Measurements from ENCODE around the gene ZNF799. TPM values are rescaled to one million over a fixed set of nuclear protein-coding genes. Genes with fewer than 3 reads are reported as not detected.

The ZNF799 gene
- total and polyA plus RNA-seq, 2 experiments from 2014 or later = 3.7 to 5.3 TPM

DNA sequence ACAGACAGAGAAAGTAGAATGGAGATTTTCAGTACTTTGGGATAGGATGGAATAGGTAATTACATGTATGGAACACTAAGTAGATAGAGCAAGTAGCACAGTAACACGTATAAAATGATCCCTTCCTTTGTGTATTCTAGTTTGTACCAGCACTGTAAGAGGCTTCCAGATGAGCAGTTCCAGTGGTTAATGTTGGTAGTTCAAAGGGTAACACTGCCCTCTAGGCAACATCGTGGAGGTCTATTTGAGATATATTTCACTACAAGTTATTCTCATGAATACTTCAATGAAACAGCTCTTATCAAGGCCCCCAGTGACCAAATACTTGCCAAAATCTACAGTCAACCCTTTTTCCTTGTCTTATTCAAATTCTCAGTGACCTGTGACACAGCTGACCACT lies 54.2 kb downstream of the ZNF799 start:
- H3K27ac ChIP-seq (ENCODE audit: low read depth) = no peak overlapping the region
- TF ChIP-seq CTCF (conservative IDR thresholded peaks at IDR 0.05; ENCODE audit: low read depth in 2 of 2) = peak in 1 of 2 experiments; percentile 33; a peak in 2 of 4 replicates
- TF ChIP-seq JUNB (IDR thresholded peaks at IDR 0.05; ENCODE audit: unreplicated experiment) = no peak
- no peaks in the 10 kb centered on the region for H3K79me2 ChIP-seq (replicated peaks; ENCODE audit: insufficient read depth)
- Mint-ChIP-seq H3K27me3 (ENCODE audit: insufficient read depth, low read depth, poor library complexity) (peaks cover 1% of the 10 kb centered on the region), H3K27ac (no peak overlapping the region), H3K4me3 (no peak overlapping the region), H3K36me3 (ENCODE audit: low read depth) (peaks cover 51% of the 10 kb centered on the region), H3K9me3 (peaks cover 91% of the 10 kb centered on the region), H3K4me1 (no peaks in the 10 kb centered on the region)
- H4K20me1 ChIP-seq (replicated peaks; ENCODE audit: insufficient read depth) = no peaks in the 10 kb centered on the region
- H3K36me3 ChIP-seq (ENCODE audit: insufficient read depth) = peaks cover 30% of the 10 kb centered on the region
- H3F3A ChIP-seq (replicated peaks; ENCODE audit: low read depth) = no peaks in the 10 kb centered on the region
- no peaks in the 10 kb centered on the region for H3K9me2 ChIP-seq (ENCODE audit: insufficient read depth)
- DNase-seq (ENCODE audit: low spot score) (peak; percentile 3), ATAC-seq (no peak)
- no peak overlapping the region for H2AFZ ChIP-seq
- no peak overlapping the region for H3K4me3 ChIP-seq
- H3K27me3 ChIP-seq (ENCODE audit: insufficient read depth) = no peaks in the 10 kb centered on the region
- H3K4me2 ChIP-seq = no peak overlapping the region
- H3K4me1 ChIP-seq (ENCODE audit: insufficient read depth) = no peaks in the 10 kb centered on the region

DNA sequence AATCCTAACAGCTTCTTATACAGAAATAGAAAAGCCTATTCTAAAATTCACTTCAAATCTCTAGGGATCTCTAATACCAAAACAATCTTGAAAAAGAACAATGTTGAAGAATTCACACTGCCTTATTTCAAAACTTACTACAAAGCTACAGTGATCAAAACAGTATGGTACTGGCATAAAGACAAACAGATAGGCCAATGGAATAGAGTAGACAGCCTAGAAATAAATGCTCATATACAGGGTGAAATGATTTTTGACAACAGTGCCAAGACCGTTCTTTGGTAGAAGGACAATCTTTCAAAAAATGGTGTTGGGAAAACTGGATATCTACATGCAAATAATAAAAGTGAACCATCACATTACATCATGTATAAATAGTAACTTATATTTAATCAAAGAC lies 55.9 kb downstream of the ZNF799 start:
- H3K27ac ChIP-seq (ENCODE audit: low read depth) = no peak overlapping the region
- Mint-ChIP-seq H3K4me1 (no peaks in the 10 kb centered on the region), H3K9me3 (peaks cover 91% of the 10 kb centered on the region), H3K4me3 (no peak overlapping the region), H3K36me3 (ENCODE audit: low read depth) (peaks cover 40% of the 10 kb centered on the region), H3K27me3 (ENCODE audit: insufficient read depth, low read depth, poor library complexity) (peaks cover 1% of the 10 kb centered on the region), H3K27ac (no peak overlapping the region)
- no peak for TF ChIP-seq NANOG (IDR thresholded peaks at IDR 0.05; ENCODE audit: borderline replicate concordance)
- no peak for TF ChIP-seq EZH2 (IDR thresholded peaks at IDR 0.05; ENCODE audit: low read depth, unreplicated experiment)
- no peak for TF ChIP-seq STAT1 (IDR thresholded peaks at IDR 0.05; ENCODE audit: unreplicated experiment)
- no peak for TF ChIP-seq ZNF114 (CRISPR knock-in tag; IDR thresholded peaks at IDR 0.05)
- no peak for TF ChIP-seq EZH2phosphoT487 (IDR thresholded peaks at IDR 0.05; ENCODE audit: unreplicated experiment)
- TF ChIP-seq JUNB (IDR thresholded peaks at IDR 0.05; ENCODE audit: unreplicated experiment) = no peak
- H4K20me1 ChIP-seq (replicated peaks; ENCODE audit: insufficient read depth) = no peaks in the 10 kb centered on the region
- H3K9me2 ChIP-seq (ENCODE audit: insufficient read depth) = no peaks in the 10 kb centered on the region
- H3F3A ChIP-seq (replicated peaks; ENCODE audit: low read depth) = no peaks in the 10 kb centered on the region
- ATAC-seq (no peak), DNase-seq (ENCODE audit: low spot score) (no peak)
- peaks cover 13% of the 10 kb centered on the region for H3K36me3 ChIP-seq (ENCODE audit: insufficient read depth)
- H3K4me1 ChIP-seq (ENCODE audit: insufficient read depth) = no peaks in the 10 kb centered on the region
- H2AFZ ChIP-seq = no peak overlapping the region
- H3K27me3 ChIP-seq (ENCODE audit: insufficient read depth) = no peaks in the 10 kb centered on the region
- H3K4me3 ChIP-seq = no peak overlapping the region
- H3K4me2 ChIP-seq = no peak overlapping the region
- H3K79me2 ChIP-seq (replicated peaks; ENCODE audit: insufficient read depth) = no peaks in the 10 kb centered on the region

Small RNA genes within 50 kb of the gene (small RNA-seq; reads per million reads assigned to genes)
- not detected for gene RPS29P23 (ENCODE audit: low replicate concordance)

Other genes starting within 250 kb of the ZNF799 start
- 18.6 and 28.2 TPM in 2 replicates for gene ZNF625, start 244.5 kb downstream of the ZNF799 start, total RNA-seq (2014; rRNA removed; shearing (Covaris generic))
- gene ZNF625, start 244.5 kb downstream of the ZNF799 start, polyA plus RNA-seq (2016; fragmentation: Nextera tagmentation; extraction: Ambion mirVana) = 7.4 and 12.9 TPM in 2 replicates
- gene ZNF136, start 238.2 kb downstream of the ZNF799 start, total RNA-seq (2014; rRNA removed; shearing (Covaris generic)) = 6.7 and 7.1 TPM in 2 replicates
- 3.9 and 5.6 TPM in 2 replicates for gene ZNF136, start 238.2 kb downstream of the ZNF799 start, polyA plus RNA-seq (2016; fragmentation: Nextera tagmentation; extraction: Ambion mirVana)
- 3.8 and 4.1 TPM in 2 replicates for gene ZNF44, start 106.4 kb downstream of the ZNF799 start, total RNA-seq (2014; rRNA removed; shearing (Covaris generic))
- 3.4 and 4.3 TPM in 2 replicates for gene ZNF44, start 106.4 kb downstream of the ZNF799 start, polyA plus RNA-seq (2016; fragmentation: Nextera tagmentation; extraction: Ambion mirVana)
- gene ZNF563, start 67.6 kb downstream of the ZNF799 start, total RNA-seq (2014; rRNA removed; shearing (Covaris generic)) = 3.2 and 4.5 TPM in 2 replicates
- 2.9 and 3.1 TPM in 2 replicates for gene ZNF563, start 67.6 kb downstream of the ZNF799 start, polyA plus RNA-seq (2016; fragmentation: Nextera tagmentation; extraction: Ambion mirVana)
- 1.0 and 3.6 TPM in 2 replicates for gene ZNF442, start 35.6 kb downstream of the ZNF799 start, total RNA-seq (2014; rRNA removed; shearing (Covaris generic))
- gene ZNF442, start 35.6 kb downstream of the ZNF799 start, polyA plus RNA-seq (2016; fragmentation: Nextera tagmentation; extraction: Ambion mirVana) = 0.71 and 1.2 TPM in 2 replicates
- gene ZNF443, start 39.8 kb upstream of the ZNF799 start, total RNA-seq (2014; rRNA removed; shearing (Covaris generic)) = 9.6 and 10.0 TPM in 2 replicates
- gene ZNF443, start 39.8 kb upstream of the ZNF799 start, polyA plus RNA-seq (2016; fragmentation: Nextera tagmentation; extraction: Ambion mirVana) = 4.3 and 5.4 TPM in 2 replicates
- gene ZNF709, start 83.5 kb upstream of the ZNF799 start, total RNA-seq (2014; rRNA removed; shearing (Covaris generic)) = 1.8 and 2.7 TPM in 2 replicates
- gene ZNF709, start 83.5 kb upstream of the ZNF799 start, polyA plus RNA-seq (2016; fragmentation: Nextera tagmentation; extraction: Ambion mirVana) = 0.82 and 0.94 TPM in 2 replicates
- gene ZNF564, start 150.2 kb upstream of the ZNF799 start, total RNA-seq (2014; rRNA removed; shearing (Covaris generic)) = 8.6 and 8.9 TPM in 2 replicates
- 5.8 and 7.1 TPM in 2 replicates for gene ZNF564, start 150.2 kb upstream of the ZNF799 start, polyA plus RNA-seq (2016; fragmentation: Nextera tagmentation; extraction: Ambion mirVana)
- 7.3 and 8.5 TPM in 2 replicates for gene ZNF490, start 209.5 kb upstream of the ZNF799 start, total RNA-seq (2014; rRNA removed; shearing (Covaris generic))
- 1.3 and 1.4 TPM in 2 replicates for gene ZNF490, start 209.5 kb upstream of the ZNF799 start, polyA plus RNA-seq (2016; fragmentation: Nextera tagmentation; extraction: Ambion mirVana)
- gene ZNF791, start 209.6 kb upstream of the ZNF799 start, total RNA-seq (2014; rRNA removed; shearing (Covaris generic)) = 15.3 TPM in 2 replicates
- gene ZNF791, start 209.6 kb upstream of the ZNF799 start, polyA plus RNA-seq (2016; fragmentation: Nextera tagmentation; extraction: Ambion mirVana) = 9.8 and 12.2 TPM in 2 replicates

Data from GM23338 (cell line).